Liver (tissue), 9 donors: ENCODE measurements around the gene ABHD12. TPM values are rescaled to one million over a fixed set of nuclear protein-coding genes. Genes with fewer than 3 reads are reported as not detected.

ENCODE experiments used
- DNase-seq: peaks from one replicate; pipeline ENCODE4 v3.0.0-alpha.2; 2017; ENCODE audit warnings: low spot score
- H3K27ac ChIP-seq, 2 donors: one replicate each; pipeline ENCODE4 v1.7.0; 2013; ENCODE audit warnings: inconsistent platforms in 2 of 2, low read length in 2 of 2, control low read depth in 1 of 2, low read depth in 1 of 2, mild to moderate bottlenecking in 1 of 2
- H3K27me3 ChIP-seq, 4 donors: one replicate each; pipeline versions ENCODE4 v1.6.1 to v1.7.0; 2013; ENCODE audit warnings: low read length in 3 of 4, inconsistent platforms in 1 of 4, mild to moderate bottlenecking in 1 of 4, moderate library complexity in 1 of 4; ENCODE audit not compliant: control insufficient read depth in 4 of 4, insufficient read depth in 4 of 4
- H3K36me3 ChIP-seq, 4 donors: one replicate each; pipeline versions ENCODE4 v1.6.1 to v1.7.0; 2013; ENCODE audit warnings: low read length in 3 of 4, mild to moderate bottlenecking in 3 of 4, low read depth in 1 of 4, moderate library complexity in 1 of 4; ENCODE audit not compliant: control insufficient read depth in 4 of 4, insufficient read depth in 3 of 4
- H3K4me1 ChIP-seq, 4 donors: one replicate each; pipeline versions ENCODE4 v1.6.1 to v1.7.0; 2013; ENCODE audit warnings: low read length in 3 of 4, mild to moderate bottlenecking in 3 of 4, moderate library complexity in 1 of 4; ENCODE audit not compliant: control insufficient read depth in 4 of 4, insufficient read depth in 4 of 4
- H3K4me3 ChIP-seq, 3 donors: one replicate each; pipeline versions ENCODE4 v1.6.1 to v1.7.0; 2013; ENCODE audit warnings: low read length in 3 of 3, control low read depth in 1 of 3, low read depth in 1 of 3, mild to moderate bottlenecking in 1 of 3
- H3K9ac ChIP-seq, 2 donors: one replicate each; pipeline ENCODE4 v1.7.0; 2013; ENCODE audit warnings: low read length in 2 of 2, mild to moderate bottlenecking in 2 of 2, moderate library complexity in 2 of 2, control low read depth in 1 of 2, low read depth in 1 of 2
- H3K9me3 ChIP-seq, 4 donors: one replicate each; pipeline versions ENCODE4 v1.6.1 to v1.7.0; 2013; ENCODE audit warnings: low read length in 3 of 4; ENCODE audit not compliant: control insufficient read depth in 4 of 4
- CTCF ChIP-seq: fragments of 150-350 bp; IDR thresholded peaks from 2 replicates; pipeline ENCODE4 v1.5.1; 2017; ENCODE audit warnings: improper control_type of control experiment, low read depth, low read length; ENCODE audit not compliant: missing input control
- EGR1 ChIP-seq, 2 donors: IDR thresholded peaks; 2 replicates each; pipeline ENCODE4 v1.6.1; 2016 to 2018; ENCODE audit warnings: antibody characterized with exemption in 2 of 2, low read depth in 2 of 2
- FOXA1 ChIP-seq: IDR thresholded peaks from 2 replicates; pipeline ENCODE4 v1.6.1; 2016; ENCODE audit warnings: antibody characterized with exemption
- FOXA2 ChIP-seq: IDR thresholded peaks from 2 replicates; pipeline ENCODE4 v1.6.1; 2016; ENCODE audit warnings: antibody characterized with exemption
- GABPA ChIP-seq, 2 donors: IDR thresholded peaks in 1 of 2; conservative IDR thresholded peaks in 1 of 2; 2 replicates each; pipeline ENCODE4 v1.6.1; 2016; ENCODE audit warnings: antibody characterized with exemption in 2 of 2, mild to moderate bottlenecking in 1 of 2, moderate library complexity in 1 of 2
- HNF4A ChIP-seq, 2 donors: conservative IDR thresholded peaks; 2 replicates each; pipeline ENCODE4 v1.6.1; 2016; ENCODE audit warnings: antibody characterized with exemption in 2 of 2, mild to moderate bottlenecking in 2 of 2
- HNF4G ChIP-seq: IDR thresholded peaks from 2 replicates; pipeline ENCODE4 v1.6.1; 2016; ENCODE audit warnings: antibody characterized with exemption
- JUND ChIP-seq, 2 donors: IDR thresholded peaks; 2 replicates each; pipeline ENCODE4 v1.6.1; 2016; ENCODE audit warnings: antibody characterized with exemption in 2 of 2
- MAX ChIP-seq: IDR thresholded peaks from 2 replicates; pipeline ENCODE4 v1.6.1; 2016; ENCODE audit warnings: antibody characterized with exemption
- NR2F2 ChIP-seq: IDR thresholded peaks from 2 replicates; pipeline ENCODE4 v1.6.1; 2016; ENCODE audit warnings: antibody characterized with exemption
- RAD21 ChIP-seq, 2 donors: IDR thresholded peaks; 2 replicates each; pipeline ENCODE4 v1.6.1; 2016; ENCODE audit warnings: antibody characterized with exemption in 2 of 2, mild to moderate bottlenecking in 2 of 2
- SP1 ChIP-seq: IDR thresholded peaks from 2 replicates; pipeline ENCODE4 v1.6.1; 2018; ENCODE audit warnings: antibody characterized with exemption, mild to moderate bottlenecking
- TAF1 ChIP-seq: conservative IDR thresholded peaks from 2 replicates; pipeline ENCODE4 v1.6.1; 2016; ENCODE audit warnings: antibody characterized with exemption, mild to moderate bottlenecking
- YY1 ChIP-seq: IDR thresholded peaks from 2 replicates; pipeline ENCODE4 v1.6.1; 2016; ENCODE audit warnings: antibody characterized with exemption, mild to moderate bottlenecking
- ZBTB33 ChIP-seq: IDR thresholded peaks from 2 replicates; pipeline ENCODE4 v1.6.1; 2016; ENCODE audit warnings: antibody characterized with exemption
- WGBS: extraction: QIAGEN DNeasy Blood & Tissue Kit; methylation state at CpG from one replicate; pipeline ENCODE4 v1.1.7; 2013; 5-methylcytosine and 5-hydroxymethylcytosine counted together
- polyA plus RNA-seq, 2 donors: library from polyadenylated mRNA; stranded (reverse) in 1 of 2; unstranded in 1 of 2; fragments of 200-250 nt in 1 of 2; fragments of >200 nt in 1 of 2; fragmentation: Nextera tagmentation in 1 of 2; extraction: Ambion mirVana in 1 of 2; gene quantifications; one replicate each; pipeline versions ENCODE4 v1.2.1 to v1.2.3, GENCODE V29; 2013 to 2015
- total RNA-seq, 2 donors: library from RNA; depleted of rRNA; stranded (reverse); fragments of >200 nt; gene quantifications; one replicate each; pipeline ENCODE4 v1.2.3, GENCODE V29; 2014
- TF ChIP-seq, protein P1 (sequence below): IDR thresholded peaks from 2 replicates; pipeline ENCODE4 v1.6.1; 2016; ENCODE audit warnings: antibody characterized with exemption
- donor health status: healthy.
- donor health status: healthy.
- donor health status: healthy.
- donor health status: healthy.
- donor health status: healthy.

The ABHD12 gene
- total and polyA plus RNA-seq, 4 donors = 11.1 to 15.4 (median 12.9) TPM

DNA sequence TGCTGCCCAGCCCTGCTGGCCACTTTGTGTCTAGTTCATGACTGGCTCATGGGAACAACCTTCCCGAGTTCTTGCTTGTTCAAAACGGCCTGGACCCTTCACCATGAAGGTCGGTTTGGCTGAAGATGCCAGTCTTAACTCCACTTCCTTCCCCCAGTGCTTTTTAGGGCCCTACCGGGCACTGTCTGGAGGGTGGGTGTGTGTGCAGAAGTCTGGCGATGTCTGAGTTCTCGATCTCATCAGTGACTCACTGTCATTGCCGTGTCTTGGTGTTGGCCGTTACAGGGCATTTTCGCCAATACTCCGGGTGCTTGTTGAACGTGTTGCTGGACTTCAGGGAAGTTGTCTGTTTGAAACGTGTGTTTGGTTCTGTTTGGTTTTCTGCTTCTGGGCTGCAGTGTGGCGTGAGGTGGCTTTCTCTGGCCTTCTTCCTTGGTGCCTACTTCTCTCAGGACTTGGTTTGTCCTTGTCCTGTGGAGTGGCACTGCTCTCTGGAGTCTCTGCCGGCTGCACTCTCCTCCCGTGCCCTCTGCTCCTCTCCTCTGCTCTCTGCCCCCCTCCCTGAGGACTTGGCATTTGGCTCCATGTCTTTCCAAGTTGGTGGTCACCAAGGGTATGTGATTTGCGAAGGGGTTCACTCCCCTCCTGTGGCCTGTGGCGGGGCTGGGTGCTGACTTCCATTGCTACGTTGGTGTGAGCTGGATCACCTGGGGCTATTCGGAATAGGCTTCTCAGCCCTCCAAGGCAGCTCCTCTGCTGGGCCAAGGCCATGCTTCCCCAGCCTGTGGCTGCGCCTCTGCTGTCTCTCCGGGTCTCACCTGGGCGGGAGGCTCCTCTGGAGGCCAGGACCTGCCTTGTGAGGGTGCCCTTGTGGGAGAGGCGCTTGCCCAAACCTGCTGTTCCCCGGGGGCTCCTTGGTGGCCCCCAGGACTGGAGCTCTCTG is 104.5 kb downstream of the ABHD12 start:
- DNase-seq = no peak
- TF ChIP-seq ZBTB33 (no peak), JUND (IDR thresholded peaks at IDR 0.05) (no peak), GABPA (IDR thresholded peaks at IDR 0.05 in 1 of 2, conservative IDR thresholded peaks at IDR 0.05 in 1 of 2) (no peak)
- H3K27me3 ChIP-seq = no peaks in the 10 kb centered on the region
- WGBS = 94% methylated on average over 24 of the region's 24 CpGs
- H3K36me3 ChIP-seq = peaks cover 2 to 25% (median 6%) of the 10 kb centered on the region in 4 donors
- no peak overlapping the region for H3K27ac ChIP-seq
- H3K4me1 ChIP-seq = no peaks in the 10 kb centered on the region
- H3K4me3 ChIP-seq = no peak overlapping the region
- H3K9me3 ChIP-seq = no peaks in the 10 kb centered on the region
- H3K9ac ChIP-seq = no peak overlapping the region

- H3K36me3 ChIP-seq = peaks cover 2 to 27% (median 6%) of the 10 kb centered on the region in 4 donors
- H3K4me3 ChIP-seq = no peak overlapping the region
- TF ChIP-seq HNF4A (conservative IDR thresholded peaks at IDR 0.05) (no peak), FOXA2 (no peak), EGR1 (IDR thresholded peaks at IDR 0.05; ENCODE audit: low read depth in 2 of 2) (no peak), FOXA1 (no peak), GABPA (IDR thresholded peaks at IDR 0.05 in 1 of 2, conservative IDR thresholded peaks at IDR 0.05 in 1 of 2) (no peak), CTCF (no peak), MAX (no peak), YY1 (no peak)
- H3K27ac ChIP-seq = no peak overlapping the region
- H3K9me3 ChIP-seq = no peaks in the 10 kb centered on the region
- no peaks in the 10 kb centered on the region for H3K27me3 ChIP-seq
- peaks cover 0 to 2% (median 1%) of the 10 kb centered on the region in 4 donors for H3K4me1 ChIP-seq
- WGBS = 95% methylated on average over 26 of the region's 26 CpGs
- no peak for DNase-seq
- no peak overlapping the region for H3K9ac ChIP-seq
These were observed 105.5 kb downstream of the ABHD12 start for GRCh38 chr20:25285091-25285647.

- Histone ChIP-seq H3K4me3 (no peak overlapping the region), H3K36me3 (peaks cover 2 to 26% (median 6%) of the 10 kb centered on the region in 4 donors), H3K4me1 (peaks cover 0 to 7% (median 3%) of the 10 kb centered on the region in 4 donors), H3K27ac (no peak overlapping the region), H3K9ac (no peak overlapping the region), H3K9me3 (no peaks in the 10 kb centered on the region), H3K27me3 (no peaks in the 10 kb centered on the region)
- 93% methylated on average over 17 of the region's 17 CpGs for WGBS
- no peak for DNase-seq
- TF ChIP-seq TAF1 (no peak), MAX (no peak), HNF4G (no peak), YY1 (no peak), HNF4A (conservative IDR thresholded peaks at IDR 0.05) (no peak), RAD21 (IDR thresholded peaks at IDR 0.05) (no peak), FOXA2 (no peak), EGR1 (IDR thresholded peaks at IDR 0.05; ENCODE audit: low read depth in 2 of 2) (no peak), SP1 (no peak), NR2F2 (no peak), CTCF (no peak), JUND (IDR thresholded peaks at IDR 0.05) (no peak)
- TF ChIP-seq, protein P1, sequence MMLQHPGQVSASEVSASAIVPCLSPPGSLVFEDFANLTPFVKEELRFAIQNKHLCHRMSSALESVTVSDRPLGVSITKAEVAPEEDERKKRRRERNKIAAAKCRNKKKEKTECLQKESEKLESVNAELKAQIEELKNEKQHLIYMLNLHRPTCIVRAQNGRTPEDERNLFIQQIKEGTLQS = no peak
These were observed 106.5 kb downstream of the ABHD12 start for GRCh38 chr20:25284131-25284601.
